ENCODE data around the gene N4BP3.

N4BP3 gene

GRCh38 chr5:178145965-178146820, 32.9 kb downstream of the N4BP3 start:
- in situ Hi-C loops (cut with MboI; ENCODE audit: low sequenced_read_pairs) = no loop called here

DNA sequence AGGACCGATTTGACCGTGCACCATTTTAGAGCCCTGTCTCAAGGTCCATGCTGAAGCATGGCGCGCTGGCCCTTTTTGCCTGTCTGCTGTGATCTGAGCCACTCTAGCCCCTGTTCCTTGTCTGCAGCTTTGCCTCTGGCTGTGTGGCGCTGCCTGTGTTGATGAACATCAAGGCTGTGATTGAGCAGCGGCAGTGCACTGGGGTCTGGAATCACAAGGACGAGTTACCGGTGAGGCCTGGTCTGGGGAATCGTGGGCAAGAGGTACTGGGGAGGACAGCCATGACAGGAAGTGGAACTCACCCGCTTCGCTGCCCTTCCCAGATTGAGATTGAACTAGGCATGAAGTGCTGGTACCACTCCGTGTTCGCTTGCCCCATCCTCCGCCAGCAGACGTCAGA, 34.1 kb downstream of the N4BP3 start:
- in situ Hi-C loops (cut with MboI; ENCODE audit: low sequenced_read_pairs) = no loop called here

DNA sequence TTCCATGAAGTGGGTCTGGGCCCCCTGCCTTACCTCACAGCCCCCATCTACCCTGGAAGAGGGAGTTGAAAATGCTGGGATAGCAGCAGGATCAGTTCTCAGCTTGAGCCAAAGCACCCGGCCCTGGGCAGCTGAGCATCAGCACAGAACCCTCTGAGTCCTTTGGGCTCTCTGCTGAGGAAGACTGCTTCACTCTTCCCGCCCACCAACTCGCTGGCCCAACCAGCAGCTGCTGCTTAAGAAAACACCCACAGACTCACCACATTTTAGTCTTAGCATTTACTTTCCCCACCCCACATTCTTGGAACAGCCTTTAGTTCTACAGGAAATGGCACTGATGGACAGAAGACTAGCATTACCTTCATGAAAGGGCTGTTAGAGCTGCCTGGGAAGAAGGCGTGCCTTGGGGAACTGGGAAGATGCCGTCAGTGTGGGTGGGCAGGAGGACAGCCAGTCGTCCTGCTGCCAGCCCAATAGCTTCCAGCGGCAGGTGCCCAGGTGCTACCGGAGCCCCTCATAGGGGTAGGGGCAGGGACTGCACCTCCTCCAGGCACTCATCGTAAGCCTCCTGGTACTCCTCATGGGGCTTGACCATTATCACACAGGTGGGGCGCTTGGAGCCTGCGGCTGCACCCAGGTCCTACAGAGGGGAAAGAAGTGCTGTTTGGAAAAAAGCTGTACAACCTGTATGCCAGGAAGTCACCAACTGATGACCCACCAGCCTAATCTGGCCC, 36.0 kb downstream of the N4BP3 start:
- in situ Hi-C loops (cut with MboI; ENCODE audit: low sequenced_read_pairs) = no loop called here

DNA sequence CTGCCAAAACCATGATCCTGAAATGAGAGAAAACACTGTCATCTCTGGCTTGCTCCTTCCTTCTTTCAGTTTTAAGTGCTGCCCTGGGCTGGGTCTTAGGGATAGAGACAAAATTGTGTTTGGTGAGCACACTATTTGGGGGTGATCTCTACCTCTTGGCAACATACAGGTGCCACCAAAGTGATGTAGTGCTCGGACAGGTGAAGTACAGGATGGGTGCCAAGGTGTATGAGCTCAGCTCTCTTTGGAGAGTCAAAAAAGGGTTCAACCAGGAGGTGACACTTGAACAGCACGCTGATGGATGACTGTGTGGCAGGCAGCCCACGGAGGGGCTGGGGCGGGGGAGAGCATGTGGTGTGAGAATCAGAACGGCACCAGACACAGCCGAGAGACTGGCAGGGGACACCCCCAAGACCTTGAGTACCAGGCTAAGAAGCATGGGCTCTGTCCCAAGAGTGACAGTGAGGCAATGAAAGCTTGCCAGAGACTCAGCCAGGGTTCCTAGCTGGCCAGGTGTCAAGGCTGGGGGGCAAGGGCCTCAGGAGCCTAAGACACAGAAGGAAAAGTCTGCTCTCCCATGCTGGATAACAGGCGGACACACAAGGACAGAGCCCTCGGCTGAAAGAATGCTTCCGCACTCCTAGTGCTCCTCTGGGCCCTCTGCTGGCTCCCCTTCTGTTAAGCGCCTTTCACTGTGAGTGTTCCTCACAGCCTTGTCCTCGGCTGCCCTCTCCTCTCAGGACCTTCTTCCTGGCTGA, 37.8 kb downstream of the N4BP3 start:
- in situ Hi-C loops (cut with MboI; ENCODE audit: low sequenced_read_pairs) = no loop called here

DNA sequence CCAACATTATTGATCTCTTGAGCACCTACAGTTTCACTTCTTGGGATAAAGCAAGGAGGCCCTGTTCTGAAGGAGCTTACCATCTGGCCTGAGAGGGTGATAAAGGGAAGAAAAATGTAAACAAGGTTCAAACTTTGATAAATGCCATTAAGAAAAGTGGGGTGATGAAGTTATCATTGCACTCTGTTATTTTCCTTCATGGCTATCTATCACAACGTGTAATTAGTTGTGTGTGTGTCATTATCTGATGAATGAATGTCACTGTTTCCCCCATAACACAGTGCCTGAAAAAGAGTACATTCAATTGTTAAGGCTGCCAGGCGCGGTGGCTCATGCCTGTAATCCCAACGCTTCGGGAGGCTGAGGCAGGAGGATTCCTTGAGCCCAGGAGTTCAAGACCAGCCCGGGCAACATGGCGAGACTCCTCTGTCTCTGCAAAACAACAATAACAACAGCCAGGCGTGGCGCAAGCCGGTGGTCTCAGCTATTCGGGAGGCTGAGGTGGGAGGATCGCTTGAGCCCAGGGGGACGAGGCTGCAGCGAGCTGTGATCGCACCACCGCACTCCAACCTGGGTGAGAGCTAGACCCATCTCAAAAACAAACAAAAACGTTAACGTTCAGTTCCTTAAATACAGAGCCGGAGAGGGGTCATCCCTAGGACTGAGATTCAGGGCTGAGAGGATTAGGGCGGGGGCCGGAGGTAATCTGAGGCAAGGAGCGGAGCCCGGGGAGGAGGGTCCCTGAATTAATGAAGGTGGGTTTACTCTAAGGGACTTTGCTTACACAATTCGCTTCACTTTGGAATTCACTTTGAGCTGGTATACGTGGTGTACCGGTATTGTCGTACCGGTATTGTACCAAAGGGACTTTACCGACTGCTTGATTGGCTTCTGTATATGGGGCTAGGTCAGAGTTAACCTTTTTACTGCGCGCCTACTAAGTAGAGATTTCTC, 39.4 kb downstream of the N4BP3 start:
- in situ Hi-C loops (cut with MboI; ENCODE audit: low sequenced_read_pairs) = no loop called here

- in situ Hi-C loops (cut with MboI; ENCODE audit: low sequenced_read_pairs) = no loop called here
Measured at GRCh38 chr5:178153530-178154340, 40.4 kb downstream of the N4BP3 start, which contains the start of gene NHP2. NHP2 (minus strand) TSS chr5:178153885; CDS start chr5:178153817, 68 bp downstream.

- in situ Hi-C loops (cut with MboI; ENCODE audit: low sequenced_read_pairs) = no loop called here
Measured at GRCh38 chr5:178155065-178155464, 41.7 kb downstream of the N4BP3 start.

DNA sequence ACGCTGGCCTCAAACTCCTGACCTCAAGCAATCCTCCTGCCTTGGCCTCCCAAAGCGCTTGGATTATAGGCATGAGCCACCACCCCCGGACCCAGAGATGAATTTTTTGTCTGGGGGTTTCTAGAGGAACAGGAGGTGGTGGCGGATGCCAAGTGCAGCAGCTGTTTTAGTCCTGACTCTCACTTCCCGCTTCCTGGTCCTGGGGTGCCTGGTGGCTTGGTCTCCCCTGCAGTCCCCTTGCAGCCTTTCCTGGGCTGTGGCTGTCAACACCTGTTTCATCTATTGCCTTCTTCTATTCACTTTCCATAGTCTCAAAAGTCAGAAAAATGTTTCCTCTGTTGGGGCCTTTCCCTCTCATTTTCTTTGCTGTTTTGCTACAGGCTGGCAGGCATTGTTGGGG, 46.8 kb downstream of the N4BP3 start:
- in situ Hi-C loops (cut with MboI; ENCODE audit: low sequenced_read_pairs) = no loop called here

DNA sequence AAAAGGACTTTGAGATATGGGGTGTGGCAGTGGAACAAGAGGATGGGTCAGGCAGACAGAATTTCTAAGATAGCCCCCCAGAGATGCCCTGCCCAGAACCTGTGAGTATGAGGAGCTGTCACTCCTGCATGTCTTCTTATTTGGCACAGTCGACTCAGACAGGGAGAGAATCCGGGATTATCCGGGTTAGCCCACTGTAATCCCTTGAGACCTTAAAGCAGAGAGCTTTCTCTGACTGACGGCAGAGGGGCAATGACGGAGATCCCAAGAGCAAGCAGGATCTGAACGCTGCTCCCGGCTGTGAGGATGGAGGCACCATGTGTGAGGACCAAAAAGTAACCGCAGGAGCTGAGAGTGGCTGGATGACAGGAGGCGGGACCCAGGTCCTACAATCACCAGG, 49.1 kb downstream of the N4BP3 start:
- in situ Hi-C loops (cut with MboI; ENCODE audit: low sequenced_read_pairs) = no loop called here

DNA sequence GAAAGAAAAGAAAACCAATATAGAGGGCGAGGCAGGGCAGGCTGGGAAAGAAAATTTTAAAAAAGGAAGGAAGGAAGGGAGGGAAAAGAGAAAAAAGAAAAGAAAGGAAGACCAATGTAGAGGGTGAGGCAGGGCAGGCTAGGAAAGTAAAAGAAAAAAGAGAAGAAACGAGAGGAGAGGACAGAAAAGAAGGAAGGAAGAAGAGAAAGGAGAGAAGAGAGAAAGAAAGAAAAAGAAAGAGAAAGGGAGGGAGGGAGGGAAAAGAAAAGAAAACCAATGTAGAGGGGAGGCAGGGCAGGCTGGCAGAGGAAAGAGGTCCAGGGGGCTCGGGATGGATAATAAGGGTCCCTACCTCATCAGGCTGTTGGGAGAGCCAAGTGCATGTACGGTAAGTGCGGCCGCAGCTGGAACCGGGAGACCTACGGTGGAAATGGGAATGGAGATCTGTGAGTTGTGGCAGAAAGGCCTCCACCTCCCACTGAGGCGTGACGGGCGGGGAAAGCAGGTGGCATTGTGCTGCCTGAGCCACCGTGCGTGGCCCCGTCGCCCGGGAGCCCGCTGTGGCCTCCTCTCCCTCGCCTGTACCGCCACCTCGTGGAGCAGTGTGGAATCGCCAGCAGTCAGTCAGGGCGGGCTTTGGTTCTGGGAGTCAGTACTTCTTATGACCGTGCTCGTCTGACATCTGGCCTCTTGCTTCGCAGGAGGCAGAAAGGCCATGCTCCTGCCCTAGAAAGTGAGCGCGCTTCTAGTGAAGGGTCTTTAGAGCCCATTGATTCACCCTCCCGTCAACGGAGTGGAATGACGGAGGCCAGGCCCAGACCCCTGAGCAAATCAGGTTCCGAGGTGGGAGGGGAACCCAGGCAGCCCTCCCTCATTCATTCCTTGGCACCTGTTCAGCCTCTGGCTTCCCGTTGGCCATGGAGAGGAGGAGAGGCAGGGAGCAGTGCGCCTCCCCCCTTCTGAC, 50.7 kb downstream of the N4BP3 start:
- in situ Hi-C loops (cut with MboI; ENCODE audit: low sequenced_read_pairs) = no loop called here

- in situ Hi-C loops (cut with MboI; ENCODE audit: low sequenced_read_pairs) = no loop called here
Measured at GRCh38 chr5:178165581-178165980, 52.2 kb downstream of the N4BP3 start.

DNA sequence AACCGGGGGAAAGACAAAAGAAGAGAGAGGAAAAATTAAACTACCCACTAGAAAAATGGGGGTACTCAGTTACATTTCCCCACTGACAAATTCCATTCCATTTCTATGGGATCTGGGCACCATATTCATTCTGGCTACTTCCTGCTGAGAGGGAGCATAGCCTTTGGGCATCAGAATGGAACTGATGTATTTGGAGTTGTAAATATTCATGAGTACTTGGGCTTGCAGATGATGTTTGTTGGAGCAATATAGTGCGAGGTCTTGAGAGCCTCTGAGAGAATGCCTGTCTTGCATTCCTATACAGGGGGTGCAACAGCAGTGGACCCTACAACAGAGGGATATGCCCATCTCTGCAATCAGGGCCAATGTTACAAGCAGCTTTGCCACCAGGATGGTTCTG, 57.1 kb downstream of the N4BP3 start:
- in situ Hi-C loops (cut with MboI; ENCODE audit: low sequenced_read_pairs) = no loop called here

DNA sequence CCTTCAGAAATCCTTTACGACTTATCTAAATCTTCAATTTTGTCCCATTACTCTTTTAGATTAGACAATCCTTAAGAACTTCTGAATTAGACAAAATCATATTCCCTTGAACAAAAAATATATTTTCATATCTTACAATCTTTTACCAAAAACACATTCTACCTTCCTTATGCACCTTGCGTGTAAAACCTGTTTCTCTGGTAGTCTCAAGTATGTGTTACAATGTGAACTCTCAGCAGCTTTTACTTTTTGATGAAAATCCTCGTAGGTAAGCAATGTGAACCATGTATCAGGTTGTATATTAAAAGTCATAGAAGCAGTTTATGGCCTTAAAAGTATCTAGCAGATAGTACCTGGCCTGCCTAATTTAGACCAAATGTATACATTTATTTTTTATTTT, 61.1 kb downstream of the N4BP3 start:
- in situ Hi-C loops (cut with MboI; ENCODE audit: low sequenced_read_pairs) = no loop called here

Measured in HL-60/S4 treated with retinoic acid at 250 ng/mL for 4 days and 3 days (cell line).